Measurements from ENCODE around the gene DHRS7C.

DNA sequence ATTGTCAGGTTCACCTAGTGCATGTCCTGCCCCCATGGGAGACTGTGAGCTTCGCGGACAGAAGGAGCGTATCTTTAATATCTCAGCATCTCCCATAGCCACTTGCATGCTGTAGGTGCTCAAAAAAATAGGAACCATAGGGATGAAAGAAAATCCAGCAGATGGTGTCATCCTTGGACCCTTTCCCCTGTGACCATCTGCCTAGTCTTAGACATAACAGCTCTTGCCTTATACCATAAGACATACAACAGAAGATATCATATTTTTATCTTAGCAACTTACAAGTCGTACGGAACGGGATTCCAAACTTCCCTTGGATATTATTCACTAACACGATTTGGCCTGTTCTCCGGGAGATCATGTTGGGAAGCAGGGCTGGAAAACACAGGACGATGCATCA lies 14.5 kb downstream of the DHRS7C start:
- TF ChIP-seq, protein P1, sequence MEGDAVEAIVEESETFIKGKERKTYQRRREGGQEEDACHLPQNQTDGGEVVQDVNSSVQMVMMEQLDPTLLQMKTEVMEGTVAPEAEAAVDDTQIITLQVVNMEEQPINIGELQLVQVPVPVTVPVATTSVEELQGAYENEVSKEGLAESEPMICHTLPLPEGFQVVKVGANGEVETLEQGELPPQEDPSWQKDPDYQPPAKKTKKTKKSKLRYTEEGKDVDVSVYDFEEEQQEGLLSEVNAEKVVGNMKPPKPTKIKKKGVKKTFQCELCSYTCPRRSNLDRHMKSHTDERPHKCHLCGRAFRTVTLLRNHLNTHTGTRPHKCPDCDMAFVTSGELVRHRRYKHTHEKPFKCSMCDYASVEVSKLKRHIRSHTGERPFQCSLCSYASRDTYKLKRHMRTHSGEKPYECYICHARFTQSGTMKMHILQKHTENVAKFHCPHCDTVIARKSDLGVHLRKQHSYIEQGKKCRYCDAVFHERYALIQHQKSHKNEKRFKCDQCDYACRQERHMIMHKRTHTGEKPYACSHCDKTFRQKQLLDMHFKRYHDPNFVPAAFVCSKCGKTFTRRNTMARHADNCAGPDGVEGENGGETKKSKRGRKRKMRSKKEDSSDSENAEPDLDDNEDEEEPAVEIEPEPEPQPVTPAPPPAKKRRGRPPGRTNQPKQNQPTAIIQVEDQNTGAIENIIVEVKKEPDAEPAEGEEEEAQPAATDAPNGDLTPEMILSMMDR (IDR thresholded peaks at IDR 0.05): no peak
- no peak for TF ChIP-seq POLR2A (IDR thresholded peaks at IDR 0.05)

Measured in thyroid gland (tissue), 4 donors.